Parathyroid adenoma (tissue), 2 donors: ENCODE measurements around the gene ZNF582.

Experiments
- H2AFZ ChIP-seq: fragments of 300-600 bp; sonication (generic); one replicate; pipeline ENCODE4 v1.7.0; 2017; ENCODE audit warnings: antibody characterized with exemption, mild to moderate bottlenecking
- H3K27ac ChIP-seq: fragments of 300-600 bp; sonication (generic); one replicate; pipeline ENCODE4 v1.7.0; 2017
- H3K27me3 ChIP-seq: fragments of 300-600 bp; sonication (generic); one replicate; pipeline ENCODE4 v1.7.0; 2017; ENCODE audit warnings: low read length; ENCODE audit not compliant: control insufficient read depth, insufficient read depth
- H3K36me3 ChIP-seq: fragments of 300-600 bp; sonication (generic); one replicate; pipeline ENCODE4 v1.7.0; 2017; ENCODE audit warnings: low read length; ENCODE audit not compliant: control insufficient read depth, insufficient read depth
- H3K4me1 ChIP-seq: fragments of 300-600 bp; sonication (generic); one replicate; pipeline ENCODE4 v1.7.0; 2017; ENCODE audit warnings: control low read depth
- H3K4me2 ChIP-seq: fragments of 300-600 bp; sonication (generic); one replicate; pipeline ENCODE4 v1.7.0; 2017; ENCODE audit warnings: low read length
- H3K4me3 ChIP-seq: fragments of 300-600 bp; sonication (generic); one replicate; pipeline ENCODE4 v1.7.0; 2017; ENCODE audit warnings: low read depth, low read length
- H3K79me2 ChIP-seq: fragments of 300-600 bp; sonication (generic); one replicate; pipeline ENCODE4 v1.7.0; 2017; ENCODE audit warnings: control low read depth
- H3K9ac ChIP-seq: fragments of 300-600 bp; sonication (generic); one replicate; pipeline ENCODE4 v1.7.0; 2017; ENCODE audit warnings: mild to moderate bottlenecking
- H3K9me3 ChIP-seq: fragments of 300-600 bp; sonication (generic); one replicate; pipeline ENCODE4 v1.7.0; 2017; ENCODE audit warnings: low read length; ENCODE audit not compliant: control insufficient read depth
- CTCF ChIP-seq: fragments of 300-600 bp; sonication (generic); IDR thresholded peaks from one replicate; pipeline ENCODE4 v1.7.0; 2017; ENCODE audit warnings: antibody characterized with exemption, mild to moderate bottlenecking
- donor health status: primary hyperparathyroidism.

The ZNF582 gene

GRCh38 chr19:56372281-56372680, 21.1 kb downstream of the ZNF582 start:
- Histone ChIP-seq H3K36me3 (no peaks in the 10 kb centered on the region), H3K9me3 (no peaks in the 10 kb centered on the region)
- TF ChIP-seq CTCF, result no peak

GRCh38 chr19:56369886-56370676, 23.3 kb downstream of the ZNF582 start:
- TF ChIP-seq CTCF, result no peak
- H3K36me3 ChIP-seq, result no peaks in the 10 kb centered on the region

More at GRCh38 chr19:56372281-56372680, 21.1 kb downstream of the ZNF582 start:
- Histone ChIP-seq H3K9ac (no peak overlapping the region), H3K27ac (no peak overlapping the region), H3K27me3 (no peaks in the 10 kb centered on the region), H3K4me1 (peaks cover 9% of the 10 kb centered on the region), H3K79me2 (peaks cover 38% of the 10 kb centered on the region), H2AFZ (no peak overlapping the region), H3K4me2 (no peak overlapping the region), H3K4me3 (no peak overlapping the region)

GRCh38 chr19:56367829-56368711, 25.3 kb downstream of the ZNF582 start:
- Histone ChIP-seq H3K9ac (peak overlapping the region; percentile 51), H3K4me1 (peaks cover 9% of the 10 kb centered on the region), H3K27ac (peak overlapping the region; percentile 83), H3K27me3 (no peaks in the 10 kb centered on the region), H3K36me3 (no peaks in the 10 kb centered on the region), H3K4me2 (peak overlapping the region; percentile 78), H3K79me2 (peaks cover 19% of the 10 kb centered on the region), H2AFZ (peak overlapping the region; percentile 88), H3K4me3 (peak overlapping the region; percentile 90), H3K9me3 (no peaks in the 10 kb centered on the region)
- no peak for TF ChIP-seq CTCF

More at GRCh38 chr19:56369886-56370676, 23.3 kb downstream of the ZNF582 start:
- H3K4me2 ChIP-seq, result no peak overlapping the region
- no peak overlapping the region for H3K4me3 ChIP-seq
- H3K9ac ChIP-seq, result no peak overlapping the region
- H3K27me3 ChIP-seq, result no peaks in the 10 kb centered on the region
- no peak overlapping the region for H2AFZ ChIP-seq
- no peaks in the 10 kb centered on the region for H3K9me3 ChIP-seq
- peaks cover 38% of the 10 kb centered on the region for H3K79me2 ChIP-seq
- H3K27ac ChIP-seq, result no peak overlapping the region
- peaks cover 9% of the 10 kb centered on the region for H3K4me1 ChIP-seq

- no peaks in the 10 kb centered on the region for H3K4me1 ChIP-seq
- H3K36me3 ChIP-seq, result no peaks in the 10 kb centered on the region
- no peaks in the 10 kb centered on the region for H3K79me2 ChIP-seq
- no peak overlapping the region for H3K4me3 ChIP-seq
- no peak overlapping the region for H2AFZ ChIP-seq
- no peaks in the 10 kb centered on the region for H3K9me3 ChIP-seq
- no peak overlapping the region for H3K27ac ChIP-seq
- H3K27me3 ChIP-seq, result no peaks in the 10 kb centered on the region
- no peak overlapping the region for H3K4me2 ChIP-seq
- no peak overlapping the region for H3K9ac ChIP-seq
- no peak for TF ChIP-seq CTCF
These were observed 32.5 kb downstream of the ZNF582 start for GRCh38 chr19:56360841-56361240.
